Measurements from ENCODE around the gene GNAT1.

DNA sequence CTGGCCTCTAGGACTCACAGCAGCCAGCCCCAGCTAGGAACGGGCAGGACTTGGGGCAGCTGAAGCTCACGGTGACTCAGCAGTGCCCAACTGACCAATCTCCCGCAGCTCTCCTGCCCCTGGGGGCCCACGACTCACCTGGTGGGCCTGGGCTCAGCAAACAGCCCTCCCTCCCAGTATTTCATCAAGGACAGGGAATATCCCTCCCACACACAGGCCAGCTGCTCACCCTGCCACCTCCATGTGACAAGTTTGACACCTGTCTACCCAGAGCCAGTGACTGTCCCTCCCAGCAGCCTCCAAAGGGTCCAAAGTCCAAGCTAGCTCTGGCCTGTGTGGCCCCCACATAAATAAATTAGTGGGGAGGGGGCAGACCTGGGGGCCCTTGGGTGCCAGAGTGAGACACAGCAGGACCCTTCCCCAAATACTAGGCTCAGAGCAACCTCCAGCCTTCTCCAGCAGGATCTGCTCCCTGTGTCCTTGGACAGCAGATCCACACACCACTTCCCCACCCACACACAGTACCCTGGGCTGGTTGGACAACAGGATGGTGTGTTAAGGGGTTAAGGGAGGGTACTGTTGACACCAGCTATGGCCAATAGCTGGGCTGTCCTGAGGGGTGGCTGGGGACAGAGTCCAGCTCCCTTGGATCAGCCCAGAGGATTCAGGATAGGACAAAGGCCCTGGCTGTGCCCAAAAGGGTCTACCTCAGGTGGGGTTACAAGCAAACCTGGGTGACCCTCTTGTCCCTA lies 4.3 kb downstream of the GNAT1 start:
- TF ChIP-seq, protein P1, sequence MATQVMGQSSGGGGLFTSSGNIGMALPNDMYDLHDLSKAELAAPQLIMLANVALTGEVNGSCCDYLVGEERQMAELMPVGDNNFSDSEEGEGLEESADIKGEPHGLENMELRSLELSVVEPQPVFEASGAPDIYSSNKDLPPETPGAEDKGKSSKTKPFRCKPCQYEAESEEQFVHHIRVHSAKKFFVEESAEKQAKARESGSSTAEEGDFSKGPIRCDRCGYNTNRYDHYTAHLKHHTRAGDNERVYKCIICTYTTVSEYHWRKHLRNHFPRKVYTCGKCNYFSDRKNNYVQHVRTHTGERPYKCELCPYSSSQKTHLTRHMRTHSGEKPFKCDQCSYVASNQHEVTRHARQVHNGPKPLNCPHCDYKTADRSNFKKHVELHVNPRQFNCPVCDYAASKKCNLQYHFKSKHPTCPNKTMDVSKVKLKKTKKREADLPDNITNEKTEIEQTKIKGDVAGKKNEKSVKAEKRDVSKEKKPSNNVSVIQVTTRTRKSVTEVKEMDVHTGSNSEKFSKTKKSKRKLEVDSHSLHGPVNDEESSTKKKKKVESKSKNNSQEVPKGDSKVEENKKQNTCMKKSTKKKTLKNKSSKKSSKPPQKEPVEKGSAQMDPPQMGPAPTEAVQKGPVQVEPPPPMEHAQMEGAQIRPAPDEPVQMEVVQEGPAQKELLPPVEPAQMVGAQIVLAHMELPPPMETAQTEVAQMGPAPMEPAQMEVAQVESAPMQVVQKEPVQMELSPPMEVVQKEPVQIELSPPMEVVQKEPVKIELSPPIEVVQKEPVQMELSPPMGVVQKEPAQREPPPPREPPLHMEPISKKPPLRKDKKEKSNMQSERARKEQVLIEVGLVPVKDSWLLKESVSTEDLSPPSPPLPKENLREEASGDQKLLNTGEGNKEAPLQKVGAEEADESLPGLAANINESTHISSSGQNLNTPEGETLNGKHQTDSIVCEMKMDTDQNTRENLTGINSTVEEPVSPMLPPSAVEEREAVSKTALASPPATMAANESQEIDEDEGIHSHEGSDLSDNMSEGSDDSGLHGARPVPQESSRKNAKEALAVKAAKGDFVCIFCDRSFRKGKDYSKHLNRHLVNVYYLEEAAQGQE (IDR thresholded peaks at IDR 0.05; ENCODE audit: insufficient read depth in 1 of 2, low read depth in 2 of 2, low read length in 2 of 2), result no peak
- TF ChIP-seq POLR2AphosphoS5 (IDR thresholded peaks at IDR 0.05; ENCODE audit: low read depth, low read length), result no peak
